Mesenchymal stem cell (in vitro differentiated cells and primary cell): ENCODE data around the gene ZDHHC24.

Experiments
- DNase-seq: peaks from one replicate; pipeline ENCODE4 v3.0.0-alpha.2; 2013
- H2AFZ ChIP-seq: one replicate; pipeline ENCODE4 v1.6.1; 2013; ENCODE audit warnings: low read depth, mild to moderate bottlenecking, control low read depth, inconsistent platforms, low read length, moderate library complexity
- H2AK5ac ChIP-seq: 2 replicates; pipeline ENCODE4 v1.6.1; 2013; ENCODE audit warnings: low read length, moderate library complexity, mild to moderate bottlenecking, inconsistent platforms; ENCODE audit not compliant: severe bottlenecking
- H2BK120ac ChIP-seq: one replicate; pipeline ENCODE4 v1.6.1; 2013; ENCODE audit warnings: low read depth, mild to moderate bottlenecking, inconsistent platforms, low read length, moderate library complexity
- H2BK12ac ChIP-seq, 2 experiments: one replicate each; pipeline ENCODE4 v1.6.1; 2013; ENCODE audit warnings: inconsistent platforms in 2 of 2, low read length in 2 of 2, mild to moderate bottlenecking in 2 of 2, moderate library complexity in 2 of 2, control low read depth in 1 of 2
- H2BK15ac ChIP-seq: one replicate; pipeline ENCODE4 v1.6.1; 2013; ENCODE audit warnings: mild to moderate bottlenecking, low read depth, inconsistent platforms; ENCODE audit not compliant: poor library complexity, severe bottlenecking
- H2BK5ac ChIP-seq: 2 replicates; pipeline ENCODE4 v1.6.1; 2013; ENCODE audit warnings: low read depth, mild to moderate bottlenecking, low read length, control low read depth, inconsistent platforms; ENCODE audit not compliant: poor library complexity, severe bottlenecking
- H3K14ac ChIP-seq, 2 experiments: one replicate each; pipeline ENCODE4 v1.6.1; 2013; ENCODE audit warnings: inconsistent platforms in 2 of 2, low read length in 2 of 2, control low read depth in 1 of 2, mild to moderate bottlenecking in 1 of 2, moderate library complexity in 1 of 2
- H3K18ac ChIP-seq, 2 experiments: one replicate each; pipeline ENCODE4 v1.6.1; 2013; ENCODE audit warnings: inconsistent platforms in 2 of 2, low read length in 2 of 2, control low read depth in 1 of 2, low read depth in 1 of 2, mild to moderate bottlenecking in 1 of 2
- H3K23ac ChIP-seq, 2 experiments: one replicate each; pipeline ENCODE4 v1.6.1; 2013; ENCODE audit warnings: inconsistent platforms in 2 of 2, low read length in 2 of 2, mild to moderate bottlenecking in 2 of 2, moderate library complexity in 2 of 2, control low read depth in 1 of 2
- H3K27ac ChIP-seq: 2 replicates; pipeline ENCODE4 v1.5.1; 2013; ENCODE audit warnings: mild to moderate bottlenecking, moderate library complexity, low read length, control low read depth, inconsistent platforms; ENCODE audit not compliant: poor library complexity, severe bottlenecking
- H3K27me3 ChIP-seq, 2 experiments: 2 replicates each; pipeline versions ENCODE4 v1.6.1 to v1.7.0; 2013; ENCODE audit warnings: low read length in 2 of 2, mild to moderate bottlenecking in 2 of 2, moderate library complexity in 2 of 2, control low read depth in 1 of 2, inconsistent platforms in 1 of 2; ENCODE audit not compliant: control insufficient read depth in 1 of 2, insufficient read depth in 1 of 2
- H3K36me3 ChIP-seq, 2 experiments: 2 replicates each; pipeline versions ENCODE4 v1.6.1 to v1.7.0; 2013; ENCODE audit warnings: low read length in 2 of 2, control low read depth in 1 of 2, inconsistent platforms in 1 of 2, low read depth in 1 of 2, mild to moderate bottlenecking in 1 of 2; ENCODE audit not compliant: insufficient read depth in 2 of 2, control insufficient read depth in 1 of 2
- H3K4ac ChIP-seq, 2 experiments: one replicate each; pipeline ENCODE4 v1.6.1; 2013; ENCODE audit warnings: inconsistent platforms in 2 of 2, low read length in 2 of 2, mild to moderate bottlenecking in 2 of 2, moderate library complexity in 2 of 2, control low read depth in 1 of 2, low read depth in 1 of 2
- H3K4me1 ChIP-seq: 2 replicates; pipeline ENCODE4 v1.6.1; 2013; ENCODE audit warnings: low read depth, low read length, control low read depth; ENCODE audit not compliant: control insufficient read depth, insufficient read depth
- H3K4me2 ChIP-seq: 2 replicates; pipeline ENCODE4 v1.6.1; 2013; ENCODE audit warnings: low read length, mild to moderate bottlenecking, inconsistent platforms; ENCODE audit not compliant: poor library complexity, severe bottlenecking
- H3K4me3 ChIP-seq, 2 experiments: 2 replicates each; pipeline versions ENCODE4 v1.5.1 to v1.7.0; 2013; ENCODE audit warnings: low read length in 2 of 2, mild to moderate bottlenecking in 2 of 2, control low read depth in 1 of 2, low read depth in 1 of 2; ENCODE audit not compliant: insufficient read depth in 1 of 2
- H3K79me1 ChIP-seq: replicated peaks from 2 replicates; pipeline ENCODE4 v1.6.1; 2013; ENCODE audit warnings: mild to moderate bottlenecking, control low read depth, low read length, inconsistent platforms; ENCODE audit not compliant: poor library complexity, severe bottlenecking
- H3K9ac ChIP-seq: 2 replicates; pipeline ENCODE4 v1.7.0; 2013; ENCODE audit warnings: mild to moderate bottlenecking, low read length, moderate library complexity
- H3K9me3 ChIP-seq: 2 replicates; pipeline ENCODE4 v1.7.0; 2013; ENCODE audit warnings: mild to moderate bottlenecking, low read length; ENCODE audit not compliant: control insufficient read depth
- H4K8ac ChIP-seq: one replicate; pipeline ENCODE4 v1.6.1; 2013; ENCODE audit warnings: inconsistent platforms, mild to moderate bottlenecking, low read length, moderate library complexity
- H4K91ac ChIP-seq: one replicate; pipeline ENCODE4 v1.6.1; 2013; ENCODE audit warnings: mild to moderate bottlenecking, low read length, inconsistent platforms
- WGBS: methylation state at CpG from one replicate; pipeline ENCODE4 v1.1.7; 2013; ENCODE audit warnings: mixed read lengths; 5-methylcytosine and 5-hydroxymethylcytosine counted together

The ZDHHC24 gene

DNA sequence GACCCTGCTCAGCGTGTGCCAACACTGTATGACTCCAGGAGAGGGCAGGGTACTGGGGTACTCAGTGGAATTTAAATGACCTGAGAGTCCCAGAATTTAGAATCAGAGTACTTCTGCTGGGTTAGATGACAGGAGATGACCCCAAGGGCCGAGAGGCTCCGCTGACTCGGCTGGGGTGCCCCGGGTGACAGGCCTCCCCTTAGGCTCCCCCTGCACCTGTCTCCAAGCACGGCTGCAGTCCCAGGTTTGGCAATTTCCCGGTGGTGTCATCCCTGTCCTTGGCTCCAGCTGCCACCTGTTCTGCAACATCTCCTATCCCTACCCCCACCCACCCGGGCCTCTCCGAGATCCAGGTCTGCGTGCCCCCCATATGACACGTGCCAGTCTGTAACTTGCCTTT is 2.2 kb upstream of the ZDHHC24 start:
- peaks cover 10% of the 10 kb centered on the region for H3K79me1 ChIP-seq
- H2BK120ac ChIP-seq: no peak overlapping the region
- no peak overlapping the region for H3K4ac ChIP-seq
- no peak overlapping the region for H3K23ac ChIP-seq
- H3K4me3 ChIP-seq: no peak overlapping the region
- peak overlapping the region; percentile 29 for H2BK15ac ChIP-seq
- H3K4me2 ChIP-seq: no peak overlapping the region
- no peak overlapping the region for H4K8ac ChIP-seq
- H3K27ac ChIP-seq: no peak overlapping the region
- no peak overlapping the region for H3K14ac ChIP-seq
- H3K36me3 ChIP-seq: peaks cover 5 to 7% of the 10 kb centered on the region in 2 experiments
- H4K91ac ChIP-seq: no peak overlapping the region
- H3K9ac ChIP-seq: no peak overlapping the region
- peaks cover 5 to 36% of the 10 kb centered on the region in 2 experiments for H3K27me3 ChIP-seq
- no peak overlapping the region for H3K18ac ChIP-seq
- H3K9me3 ChIP-seq: no peaks in the 10 kb centered on the region
- no peak overlapping the region for H2BK12ac ChIP-seq
- peaks cover 23% of the 10 kb centered on the region for H3K4me1 ChIP-seq
- WGBS: 80% methylated on average over 11 of the region's 11 CpGs
- H2AFZ ChIP-seq: no peak overlapping the region
- H2BK5ac ChIP-seq: no peak overlapping the region
- no peak for DNase-seq
- no peak overlapping the region for H2AK5ac ChIP-seq

DNA sequence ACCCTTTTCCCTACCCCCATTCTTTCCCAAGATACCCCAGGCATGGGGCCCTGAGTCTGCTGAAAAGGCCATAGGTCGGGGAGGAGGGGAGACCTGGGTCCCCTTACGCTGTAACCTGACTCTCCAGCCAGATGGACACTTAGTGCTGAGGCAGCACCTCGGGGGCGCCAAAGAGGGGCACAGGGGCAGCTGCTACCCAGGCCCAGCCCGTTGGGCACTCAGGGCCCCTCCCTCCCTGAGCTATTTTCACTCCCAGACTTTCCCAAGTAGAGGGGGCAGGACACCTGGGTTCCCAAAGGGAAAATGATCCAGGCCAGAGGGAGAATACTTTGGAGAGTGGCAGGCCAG is 1.8 kb upstream of the ZDHHC24 start:
- Histone ChIP-seq H2BK5ac (no peak overlapping the region), H4K91ac (no peak overlapping the region), H3K4me3 (no peak overlapping the region), H2BK120ac (no peak overlapping the region), H3K4me1 (peaks cover 23% of the 10 kb centered on the region), H3K23ac (no peak overlapping the region), H3K79me1 (peaks cover 12% of the 10 kb centered on the region), H3K9me3 (no peaks in the 10 kb centered on the region), H4K8ac (no peak overlapping the region), H3K14ac (no peak overlapping the region), H3K18ac (no peak overlapping the region), H3K36me3 (peaks cover 8 to 11% of the 10 kb centered on the region in 2 experiments), H2AFZ (no peak overlapping the region), H3K27me3 (peaks cover 5 to 36% of the 10 kb centered on the region in 2 experiments), H3K4ac (no peak overlapping the region), H3K9ac (no peak overlapping the region), H2AK5ac (no peak overlapping the region), H3K27ac (no peak overlapping the region), H2BK15ac (peak overlapping the region; percentile 29), H3K4me2 (no peak overlapping the region), H2BK12ac (no peak overlapping the region)
- no peak for DNase-seq
- WGBS: 34% methylated on average over 5 of the region's 5 CpGs

DNA sequence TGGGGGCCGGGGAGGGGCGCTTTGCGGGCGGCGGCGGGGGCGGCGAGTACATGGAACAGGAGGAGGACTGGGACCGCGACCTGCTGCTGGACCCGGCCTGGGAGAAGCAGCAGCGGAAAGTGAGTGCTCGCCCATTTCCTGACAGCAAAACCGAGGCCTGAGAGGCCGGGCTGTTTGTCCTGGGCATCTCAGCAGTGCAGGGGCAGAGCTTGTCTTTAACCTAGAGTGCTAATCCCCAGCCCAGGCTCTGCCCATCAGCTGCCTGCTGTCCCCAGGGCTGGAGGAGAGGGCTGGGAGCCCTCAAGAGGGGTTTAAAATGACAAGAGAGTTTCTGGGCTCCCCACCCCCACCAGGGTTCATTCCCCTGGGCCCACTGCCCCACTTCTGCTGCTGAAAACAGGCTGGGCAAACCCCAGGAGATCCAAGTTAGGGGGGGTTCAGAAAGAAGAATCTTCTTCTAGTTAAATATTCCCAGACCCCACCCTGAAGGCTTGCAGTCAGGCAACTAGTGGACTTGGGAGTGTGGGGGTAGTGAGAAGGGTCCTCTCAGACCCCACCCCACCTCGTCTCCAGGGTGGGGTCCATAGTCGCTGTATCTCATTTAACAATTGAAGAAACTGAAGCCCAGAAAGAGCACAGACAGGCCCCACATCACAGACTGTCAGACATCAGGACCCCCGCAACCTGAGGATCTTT is 1.3 kb upstream of the ZDHHC24 start:
- Histone ChIP-seq H3K79me1 (peaks cover 12% of the 10 kb centered on the region), H2AFZ (no peak overlapping the region), H4K8ac (no peak overlapping the region), H3K27me3 (peaks cover 5 to 36% of the 10 kb centered on the region in 2 experiments), H2BK5ac (no peak overlapping the region), H2BK120ac (no peak overlapping the region), H3K4me1 (peaks cover 23% of the 10 kb centered on the region), H3K4me2 (peak overlapping the region; percentile 70), H2AK5ac (no peak overlapping the region), H3K4me3 (no peak overlapping the region), H3K14ac (no peak overlapping the region), H4K91ac (no peak overlapping the region), H3K9ac (no peak overlapping the region), H3K9me3 (no peaks in the 10 kb centered on the region), H3K23ac (peak overlapping the region in 1 of 2 experiments; percentile 27), H3K27ac (no peak overlapping the region), H2BK15ac (peak overlapping the region; percentile 31), H2BK12ac (no peak overlapping the region), H3K36me3 (peaks cover 10 to 17% of the 10 kb centered on the region in 2 experiments), H3K4ac (no peak overlapping the region), H3K18ac (peak overlapping the region in 1 of 2 experiments; percentile 34)
- 23% methylated on average over 17 of the region's 18 CpGs for WGBS
- no peak for DNase-seq

DNA sequence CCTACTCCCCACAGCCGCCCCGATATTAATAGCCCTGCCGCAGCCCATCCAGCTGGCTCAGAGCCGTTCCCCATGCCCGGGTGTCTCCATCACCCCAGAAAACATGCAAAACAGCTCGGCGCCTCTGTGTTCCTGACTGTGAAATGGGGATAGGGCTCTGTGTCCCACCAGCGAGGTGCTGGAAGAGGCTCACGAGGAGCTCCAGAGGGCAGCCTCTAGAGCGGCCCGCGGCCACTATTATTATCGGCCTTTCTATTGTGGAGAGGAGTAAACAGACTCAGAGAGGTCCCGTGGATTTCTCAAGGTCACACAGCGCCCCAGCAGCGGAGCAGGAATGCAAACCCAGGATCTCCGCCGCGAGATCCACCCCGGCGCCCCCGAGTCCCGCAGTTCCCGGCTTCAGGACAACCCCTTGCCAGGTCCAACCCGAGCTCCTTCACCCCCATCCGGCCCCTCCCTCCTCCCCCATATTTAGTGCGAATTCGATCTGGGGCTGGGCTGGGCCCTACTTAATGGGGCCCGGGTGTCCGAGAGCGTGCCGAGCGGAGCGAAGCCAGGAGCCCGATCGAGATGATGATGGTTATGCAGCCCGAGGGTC is 619 bp upstream of the ZDHHC24 start, which contains the start of gene ACTN3:
Gene ACTN3 (plus strand): TSS at position 536 of the 598 bp plus-strand sequence. CDS start 35 bp downstream, at position 571.
- H3K4me1 ChIP-seq: peaks cover 23% of the 10 kb centered on the region

More for the DNA sequence above, 619 bp upstream of the ZDHHC24 start, which contains the start of gene ACTN3:
- Histone ChIP-seq H2AFZ (peak within 1 kb of the TSS; percentile 88), H3K9me3 (no peaks in the 10 kb centered on the region), H3K4ac (peak within 1 kb of the TSS; percentile 32 to 35), H4K8ac (peak within 1 kb of the TSS; percentile 85), H2BK12ac (peak within 1 kb of the TSS in 1 of 2 experiments; percentile 37), H3K4me2 (peak within 1 kb of the TSS; percentile 81), H3K27me3 (peaks cover 5 to 36% of the 10 kb centered on the region in 2 experiments), H3K9ac (peak within 1 kb of the TSS; percentile 87), H3K23ac (peak within 1 kb of the TSS in 1 of 2 experiments; percentile 27), H3K14ac (no peak within 1 kb of the TSS), H3K18ac (peak within 1 kb of the TSS; percentile 67 to 76), H3K36me3 (peaks cover 16 to 23% of the 10 kb centered on the region in 2 experiments), H3K27ac (no peak within 1 kb of the TSS), H3K79me1 (peaks cover 12% of the 10 kb centered on the region), H2AK5ac (no peak within 1 kb of the TSS), H2BK120ac (no peak within 1 kb of the TSS), H2BK5ac (no peak within 1 kb of the TSS), H2BK15ac (peak within 1 kb of the TSS; percentile 77), H4K91ac (no peak within 1 kb of the TSS), H3K4me3 (peak within 1 kb of the TSS; percentile 86)
- no peak for DNase-seq
- 3% methylated on average over 35 of the region's 37 CpGs for WGBS
